HG02623 (cell line): ENCODE results near the gene TCF12.
"Not testable (repeated sequence)": the region's sequence is repeated elsewhere in the genome, so short reads cannot be mapped to it uniquely, and the experiment has no call there.

Experiments
- ATAC-seq: cut with Tn5 transposase; IDR thresholded peaks from one replicate; pipeline ENCODE4 v1.9.1; 2021; ENCODE audit warnings: moderate library complexity; ENCODE audit not compliant: unreplicated experiment

The TCF12 gene

GRCh38 chr15:57086857-57087427 lies 168.5 kb downstream of the TCF12 start:
- no peak for ATAC-seq

- no peak for ATAC-seq
Observed at GRCh38 chr15:57089815-57090495, 171.5 kb downstream of the TCF12 start.

- ATAC-seq, result no peak
Observed at GRCh38 chr15:57090496-57090859, 172.0 kb downstream of the TCF12 start.

GRCh38 chr15:57091636-57092035 lies 173.2 kb downstream of the TCF12 start:
- no peak for ATAC-seq

- no peak for ATAC-seq
Observed at GRCh38 chr15:57092252-57092651, 173.8 kb downstream of the TCF12 start.

- ATAC-seq, result no peak
Observed at GRCh38 chr15:57094321-57095257, 176.1 kb downstream of the TCF12 start.

GRCh38 chr15:57095896-57096295 lies 177.5 kb downstream of the TCF12 start:
- no peak for ATAC-seq

- ATAC-seq, result no peak
Observed at GRCh38 chr15:57097246-57097645, 178.8 kb downstream of the TCF12 start.

- ATAC-seq, result not testable (repeated sequence)
Observed at GRCh38 chr15:57097919-57098543, 179.6 kb downstream of the TCF12 start.

- no peak for ATAC-seq
Observed at GRCh38 chr15:57098896-57099295, 180.5 kb downstream of the TCF12 start.

- ATAC-seq, result no peak
Observed at GRCh38 chr15:57100136-57100539, 181.7 kb downstream of the TCF12 start.

GRCh38 chr15:57102858-57103257 lies 184.4 kb downstream of the TCF12 start:
- ATAC-seq, result no peak

GRCh38 chr15:57108296-57108695 lies 189.9 kb downstream of the TCF12 start:
- no peak for ATAC-seq

GRCh38 chr15:57109005-57109404 lies 190.6 kb downstream of the TCF12 start:
- ATAC-seq, result no peak

- ATAC-seq, result no peak
Observed at GRCh38 chr15:57111002-57111401, 192.6 kb downstream of the TCF12 start.

GRCh38 chr15:57112178-57112577 lies 193.7 kb downstream of the TCF12 start:
- ATAC-seq, result no peak

GRCh38 chr15:57114070-57114469 lies 195.6 kb downstream of the TCF12 start:
- no peak for ATAC-seq

- ATAC-seq, result peak; percentile 50
Observed at GRCh38 chr15:57118013-57118799, 199.8 kb downstream of the TCF12 start.

- no peak for ATAC-seq
Observed at GRCh38 chr15:57122080-57122840, 203.8 kb downstream of the TCF12 start.

GRCh38 chr15:57124036-57124435 lies 205.6 kb downstream of the TCF12 start:
- no peak for ATAC-seq
